ENCODE results near the gene AIF1L.
A peak's percentile ranks its signal among the peaks of the same experiment; 100 is the strongest.
"Not testable (repeated sequence)": the region's sequence is repeated elsewhere in the genome, so short reads cannot be mapped to it uniquely, and the experiment has no call there.

AIF1L gene

DNA sequence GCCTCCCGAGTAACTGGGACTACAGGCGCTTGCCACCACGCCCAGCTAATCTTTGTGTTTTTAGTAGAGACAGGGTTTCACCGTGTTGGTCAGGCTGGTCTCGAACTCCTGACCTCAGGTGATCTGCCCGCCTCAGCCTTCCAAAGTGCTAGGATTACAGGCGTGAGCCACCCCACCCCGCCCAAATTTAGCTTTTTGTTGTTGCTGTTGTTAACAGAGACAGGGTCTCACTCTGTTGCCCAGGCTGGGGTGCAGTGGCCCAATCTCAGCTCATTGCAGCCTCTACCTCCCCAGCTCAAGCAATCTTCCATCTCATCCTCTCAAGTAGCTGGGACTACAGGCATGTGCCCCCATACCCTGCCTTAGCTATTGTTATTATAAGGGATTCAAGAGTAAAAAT lies 3.5 kb downstream of the AIF1L start:
- DNase-seq = not testable (repeated sequence)

DNA sequence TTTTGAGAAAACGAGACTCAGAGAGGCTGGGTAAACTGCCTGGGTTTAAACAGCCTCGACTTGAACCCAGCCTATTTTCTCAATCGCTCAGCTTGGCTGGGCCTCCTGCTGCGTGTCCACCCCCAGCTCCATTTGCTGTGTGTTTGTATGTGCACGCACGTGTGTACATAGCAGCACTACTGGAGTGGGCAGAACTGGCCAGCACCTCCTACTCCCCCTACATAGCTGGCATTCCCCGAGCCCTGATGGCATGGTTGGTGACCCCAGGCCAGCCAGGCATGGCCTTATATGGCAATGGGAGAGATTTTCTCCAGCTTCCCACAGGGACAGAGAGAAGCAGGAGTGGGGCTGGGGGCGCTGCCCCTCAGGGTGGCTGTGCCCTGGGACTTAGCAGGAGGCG lies 4.1 kb downstream of the AIF1L start:
- no peak for DNase-seq

DNA sequence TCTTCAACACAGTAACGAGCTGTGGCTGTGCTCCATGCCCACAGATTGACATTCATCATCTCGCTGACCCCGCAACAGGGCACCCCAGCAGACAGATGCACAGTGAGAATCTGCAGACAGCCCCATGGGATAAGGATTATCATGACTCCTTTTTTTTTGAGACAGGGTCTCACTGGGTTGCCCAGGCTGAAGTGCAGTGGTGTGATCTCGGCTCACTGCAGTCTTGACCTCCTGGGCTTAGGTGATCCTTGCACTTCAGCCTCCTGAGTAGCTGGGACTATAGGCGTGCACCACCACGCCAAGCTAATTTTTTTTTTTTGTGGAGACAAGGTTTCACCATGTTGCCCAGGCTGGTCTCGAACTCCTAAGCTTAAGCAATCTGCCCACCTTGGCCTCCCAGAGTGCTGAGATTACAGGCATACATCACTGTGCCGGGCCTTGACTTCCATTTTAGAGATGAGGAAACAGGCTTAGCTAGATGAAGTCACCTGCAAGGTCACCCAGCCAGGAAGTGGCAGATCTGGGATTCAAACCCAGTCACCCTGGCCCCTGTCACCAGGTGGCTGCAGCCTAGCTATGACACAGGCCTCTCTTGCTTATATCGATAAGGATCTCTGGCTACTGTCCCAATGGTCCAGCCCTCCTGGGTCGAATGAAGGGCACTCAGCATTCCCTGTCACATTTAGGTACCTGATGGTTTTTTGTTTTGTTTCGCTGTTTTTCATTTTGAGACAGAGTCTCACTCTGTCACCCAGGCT lies 5.1 kb downstream of the AIF1L start:
- no peak for DNase-seq

DNA sequence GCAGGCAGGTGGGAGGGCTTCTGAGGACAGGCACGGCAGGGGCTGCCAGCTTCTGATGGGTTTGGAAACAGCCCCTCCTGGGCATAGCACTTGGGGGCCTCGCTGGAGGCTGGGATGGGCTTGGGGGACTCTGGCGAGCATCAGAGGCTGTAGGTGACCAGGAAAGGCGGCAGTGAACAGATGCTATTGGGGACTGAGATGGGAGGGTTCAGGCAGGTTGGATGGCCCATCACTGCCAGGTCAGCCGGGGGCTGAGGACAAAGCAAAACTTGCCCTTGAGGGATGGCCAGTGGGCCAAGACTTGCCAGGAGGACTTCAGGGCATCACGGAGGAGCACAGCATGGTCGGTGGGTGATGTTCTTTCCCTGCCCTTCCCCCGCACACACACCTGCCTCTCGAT lies 6.7 kb downstream of the AIF1L start:
- DNase-seq = no peak

DNA sequence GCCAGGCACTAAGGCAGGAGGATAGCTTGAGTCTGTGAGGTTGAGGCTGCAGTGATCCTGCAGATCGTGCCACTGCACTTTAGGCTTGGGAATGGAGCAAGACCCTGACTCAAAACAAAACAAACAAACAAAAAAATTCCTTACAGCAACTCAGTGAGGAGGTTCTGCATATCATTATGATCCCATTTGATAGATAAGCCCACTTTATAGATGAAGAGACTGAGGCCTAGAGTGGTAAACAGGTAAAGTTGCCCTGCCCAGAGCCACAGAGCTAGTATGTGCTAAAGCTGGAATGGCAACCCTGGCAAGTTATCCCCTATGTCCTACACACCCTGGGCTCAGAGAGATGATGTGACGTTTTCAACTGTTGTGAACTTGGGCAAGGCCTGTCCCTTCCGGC lies 7.2 kb downstream of the AIF1L start:
- no peak for DNase-seq

DNA sequence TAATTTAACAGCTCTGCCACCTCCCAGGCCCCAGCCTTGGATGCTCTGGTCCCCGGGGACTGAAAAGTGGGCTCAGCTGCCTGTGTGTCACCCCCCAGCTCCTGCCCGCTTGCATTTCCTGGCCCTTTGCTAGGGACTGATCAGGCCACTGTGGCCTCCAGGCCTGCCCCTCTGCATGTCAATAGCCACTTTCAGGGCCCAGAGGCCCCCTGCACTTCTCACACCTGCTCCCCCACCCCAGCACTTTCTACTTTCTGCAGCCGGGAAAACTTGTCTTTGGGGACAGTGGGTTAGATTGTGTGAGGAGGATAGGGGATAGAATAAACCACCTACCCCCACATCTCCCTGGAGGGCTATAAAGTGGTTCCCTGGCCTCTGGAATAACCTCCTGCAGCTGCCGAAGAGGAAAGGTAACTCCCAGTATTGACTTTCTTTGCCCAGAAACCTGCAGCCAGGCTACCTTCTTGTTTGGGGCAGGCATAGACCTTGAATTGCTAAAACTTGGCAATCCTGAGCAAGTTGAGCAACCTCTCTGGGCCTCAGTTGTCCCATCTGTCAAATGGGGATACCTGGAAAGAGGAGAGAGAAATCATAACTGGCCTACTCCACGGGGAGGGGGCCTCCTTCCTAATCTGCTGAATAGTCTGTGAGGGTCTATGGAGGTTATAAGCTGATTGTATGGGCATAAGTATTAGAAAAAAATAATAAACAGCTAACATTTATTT lies 7.8 kb downstream of the AIF1L start:
- DNase-seq = no peak

DNA sequence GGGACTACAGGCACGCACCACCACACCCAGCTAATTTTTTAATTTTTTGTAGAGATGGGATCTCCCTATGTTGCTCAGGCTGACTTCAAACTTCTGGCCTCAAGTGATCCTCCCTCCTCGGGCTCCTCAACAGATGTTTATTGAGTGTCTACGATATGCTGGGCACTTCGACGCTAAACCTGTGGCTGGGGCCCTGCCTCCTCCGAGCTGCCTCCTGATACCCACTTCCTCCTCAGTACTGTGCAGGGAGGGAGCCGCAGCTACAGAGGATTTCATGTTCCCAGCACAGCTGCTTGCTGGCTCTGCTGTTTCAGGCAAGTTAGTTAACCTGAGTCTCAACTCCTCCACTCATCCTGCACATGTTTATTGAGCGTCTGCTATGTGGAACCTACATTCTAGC lies 9.6 kb downstream of the AIF1L start:
- DNase-seq = no peak

DNA sequence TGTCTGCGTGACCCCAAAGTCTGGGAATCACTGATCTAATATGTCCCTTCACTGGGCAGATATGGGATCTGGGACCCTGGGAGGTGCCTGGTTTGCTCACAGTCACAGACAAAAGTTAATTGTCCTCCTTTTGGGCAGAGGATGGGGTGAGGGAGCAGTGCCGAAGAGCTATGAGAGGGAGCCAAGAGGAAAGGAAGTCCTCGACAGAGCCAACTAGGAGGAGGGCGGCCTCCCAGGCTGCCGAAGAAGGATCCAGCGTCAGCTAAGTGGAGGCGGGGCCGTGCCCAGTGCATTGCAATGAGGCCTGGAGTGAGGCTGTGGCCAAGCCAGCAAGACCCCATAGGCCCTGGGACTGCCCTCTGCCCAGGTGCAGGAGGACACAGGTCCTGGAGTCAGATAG lies 11.4 kb downstream of the AIF1L start:
- DNase-seq = no peak

DNA sequence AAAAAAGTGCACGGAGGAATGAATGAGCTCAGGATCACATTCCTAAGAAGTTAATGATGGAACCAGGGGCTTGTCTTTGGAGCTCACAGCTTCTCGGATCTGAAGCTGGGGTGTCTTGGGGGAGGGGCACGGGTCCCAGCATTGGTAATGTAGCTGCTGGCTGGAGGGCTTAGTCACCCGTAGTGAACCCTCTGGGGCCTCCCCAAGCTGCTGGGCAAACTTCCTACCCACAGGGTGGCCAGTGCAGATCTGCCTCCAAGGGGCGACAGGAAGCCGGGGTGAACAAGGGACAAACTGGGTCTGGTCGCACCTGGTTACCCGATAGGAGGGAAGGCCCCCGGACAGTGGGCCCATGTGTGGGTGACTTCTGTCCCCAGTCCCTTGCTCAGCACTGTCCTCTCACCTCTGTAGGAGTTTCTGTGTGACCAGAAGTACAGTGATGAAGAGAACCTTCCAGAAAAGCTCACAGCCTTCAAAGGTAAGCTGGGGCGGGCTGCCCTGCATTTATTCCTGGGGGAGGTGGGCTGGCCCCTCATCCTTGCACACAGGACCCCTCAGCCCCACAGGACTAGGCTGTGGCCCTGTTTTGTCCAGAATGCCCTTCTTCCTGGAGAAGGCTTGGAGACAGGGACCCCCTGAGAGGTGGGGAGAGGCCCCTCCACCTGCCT lies 15.0 kb downstream of the AIF1L start:
- DNase-seq = no peak

DNA sequence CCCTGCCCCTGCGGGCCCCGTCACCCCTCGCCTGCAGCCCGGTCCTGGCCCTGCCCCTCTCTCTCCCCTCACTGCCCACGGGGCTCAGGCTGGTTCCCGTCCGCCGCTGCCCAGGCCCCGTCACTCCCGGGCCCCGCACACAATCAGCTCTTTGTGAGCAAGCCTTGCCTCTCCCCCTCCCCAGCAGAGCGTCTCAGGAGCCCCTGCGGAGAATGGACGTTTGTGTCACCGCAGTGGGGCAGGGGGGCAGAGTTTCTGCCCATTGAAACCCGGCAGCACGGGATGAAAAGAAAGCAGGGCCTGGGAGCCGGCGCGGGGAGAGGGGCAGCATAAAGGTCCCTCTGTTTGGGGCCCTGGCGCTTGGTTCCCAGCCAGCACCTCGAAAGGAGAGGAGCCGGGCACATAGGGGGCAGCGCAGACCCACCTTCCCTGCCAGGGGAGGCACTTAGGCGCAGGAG lies 15.6 kb downstream of the AIF1L start:
- no peak for DNase-seq

DNA sequence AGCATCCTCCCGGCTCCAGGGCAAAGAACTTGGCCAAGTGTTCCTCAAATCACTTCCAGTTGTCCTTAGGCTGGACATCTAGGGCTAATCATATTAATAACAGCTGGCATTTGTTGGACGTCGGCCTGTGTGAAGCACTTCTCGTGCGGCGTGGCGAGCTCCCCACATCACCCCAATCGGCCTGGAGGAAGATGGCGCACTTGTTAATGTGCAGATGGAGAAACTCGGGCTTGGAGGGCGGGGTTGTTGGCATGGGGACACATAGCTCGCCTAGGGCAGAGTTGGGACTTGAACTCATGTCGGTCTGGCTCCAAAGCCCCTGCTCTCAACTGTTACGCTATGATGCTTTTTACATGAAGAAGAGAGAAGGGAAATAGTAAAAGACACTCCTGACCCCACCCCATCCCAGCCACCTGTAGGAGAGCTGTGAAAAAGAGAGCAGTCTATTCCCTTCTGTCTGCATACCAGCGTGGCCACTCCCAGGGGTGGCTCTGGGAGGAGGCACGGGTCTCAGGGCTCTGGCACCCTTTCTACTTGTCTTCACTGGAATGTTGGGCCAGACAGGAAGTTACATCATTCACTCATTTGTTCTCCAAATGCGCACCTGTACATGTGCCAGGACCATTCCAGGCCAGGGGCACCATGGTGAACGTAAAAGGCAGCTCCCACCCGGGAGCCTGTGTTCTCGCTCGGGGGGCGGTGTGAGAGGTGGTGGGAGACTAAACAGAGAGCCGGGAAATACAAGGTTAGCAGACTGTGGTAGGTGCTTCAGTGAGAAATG lies 16.2 kb downstream of the AIF1L start:
- no peak for DNase-seq

DNA sequence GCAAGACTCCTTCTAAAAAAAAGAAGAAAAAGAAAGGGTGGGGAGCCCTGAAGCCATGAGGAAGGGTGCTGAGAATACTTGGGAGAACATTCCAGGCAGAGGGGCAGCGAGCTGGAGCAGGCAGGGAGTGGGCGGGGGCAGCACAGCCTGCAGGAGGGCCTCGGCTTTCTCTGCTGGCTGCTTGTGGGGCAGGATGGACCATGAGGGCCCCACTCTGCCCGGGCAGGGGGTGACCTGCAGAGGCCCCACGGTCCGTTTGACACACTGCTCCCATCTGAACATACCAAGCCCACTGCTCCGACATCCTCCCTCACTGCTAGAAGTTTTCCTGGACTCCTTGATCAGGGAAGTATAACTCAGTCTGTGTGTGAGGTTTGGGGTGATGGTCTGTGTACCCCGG lies 17.3 kb downstream of the AIF1L start:
- DNase-seq = no peak

DNA sequence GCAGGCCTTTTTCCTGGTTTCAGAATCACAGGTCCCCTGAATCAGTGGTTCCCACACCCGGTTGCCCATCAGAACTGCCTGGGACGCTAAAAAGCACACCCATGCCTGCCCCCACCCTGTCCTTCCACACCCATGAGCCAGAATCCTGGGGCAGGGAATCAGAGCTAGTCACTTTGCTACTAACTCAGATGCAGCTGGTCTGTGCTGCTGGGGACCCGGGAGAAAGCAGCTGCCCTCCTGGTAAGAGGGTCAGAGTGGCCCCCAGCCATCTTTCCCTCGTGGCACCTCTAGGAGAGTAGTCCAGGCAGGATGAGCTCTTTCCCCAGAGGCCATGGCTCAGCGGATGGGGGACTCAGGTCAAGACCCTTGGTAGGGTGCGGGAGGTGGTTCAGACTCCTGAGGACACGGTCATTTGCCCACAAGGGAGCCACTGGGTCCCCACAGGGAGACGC lies 17.8 kb downstream of the AIF1L start:
- DNase-seq = no peak

DNA sequence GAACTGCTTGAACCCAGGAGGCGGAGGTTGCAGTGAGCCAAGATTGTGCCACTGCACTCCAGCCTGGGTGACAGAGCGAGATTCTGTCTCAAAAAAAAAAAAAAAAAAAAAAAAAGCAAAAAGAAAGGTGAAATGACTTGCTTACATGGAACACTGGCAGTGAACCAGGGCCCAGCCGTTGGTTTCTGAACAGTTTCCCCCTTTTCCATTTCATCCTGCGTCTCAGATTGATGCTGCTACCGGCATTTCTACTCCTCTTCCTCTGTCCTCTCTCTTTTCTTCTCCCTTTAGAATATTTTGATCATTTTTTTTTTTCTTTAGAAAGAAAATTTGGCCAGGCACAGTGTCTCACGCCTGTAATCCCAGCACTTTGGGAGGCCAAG lies 19.0 kb downstream of the AIF1L start:
- DNase-seq = not testable (repeated sequence)

DNA sequence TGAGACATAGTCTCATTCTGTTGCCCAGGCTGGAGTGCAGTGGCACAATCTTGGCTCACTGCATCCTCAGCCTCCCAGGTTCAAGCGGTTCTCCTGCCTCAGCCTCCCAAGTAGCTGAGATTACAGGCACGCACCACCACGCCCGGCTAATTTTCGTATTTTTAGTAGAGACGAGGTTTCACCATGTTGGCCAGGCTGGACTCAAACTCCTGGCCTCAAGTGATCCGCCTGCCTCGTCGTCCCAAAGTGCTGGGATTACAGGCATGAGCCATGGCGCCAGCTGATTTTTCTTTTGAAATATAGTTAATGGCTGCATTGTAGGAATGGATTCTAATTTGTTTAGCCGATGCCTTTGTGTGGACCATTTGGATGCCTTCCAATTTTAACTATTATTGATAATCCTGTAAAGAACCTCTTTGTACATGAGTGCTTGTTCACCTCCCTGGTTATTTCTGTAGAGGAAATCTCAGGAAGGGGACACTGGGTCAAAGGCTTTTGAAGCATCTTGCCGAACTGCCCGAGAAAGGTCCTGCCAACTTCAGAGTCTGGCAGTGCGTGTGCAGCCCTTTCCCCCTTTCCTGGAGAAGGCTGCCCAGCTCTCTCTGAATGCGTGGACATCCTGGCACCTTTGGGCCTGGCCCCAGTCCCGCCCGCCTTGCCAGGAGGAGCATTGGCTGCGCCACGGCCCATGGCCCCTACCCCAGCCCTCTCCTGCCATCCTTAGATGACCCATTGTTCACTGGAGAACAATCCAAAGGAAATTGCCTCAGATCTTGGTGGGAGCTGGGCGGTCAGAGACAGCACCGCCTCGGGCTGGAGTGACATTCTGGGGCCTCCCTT lies 20.2 kb downstream of the AIF1L start:
- no peak for DNase-seq

DNA sequence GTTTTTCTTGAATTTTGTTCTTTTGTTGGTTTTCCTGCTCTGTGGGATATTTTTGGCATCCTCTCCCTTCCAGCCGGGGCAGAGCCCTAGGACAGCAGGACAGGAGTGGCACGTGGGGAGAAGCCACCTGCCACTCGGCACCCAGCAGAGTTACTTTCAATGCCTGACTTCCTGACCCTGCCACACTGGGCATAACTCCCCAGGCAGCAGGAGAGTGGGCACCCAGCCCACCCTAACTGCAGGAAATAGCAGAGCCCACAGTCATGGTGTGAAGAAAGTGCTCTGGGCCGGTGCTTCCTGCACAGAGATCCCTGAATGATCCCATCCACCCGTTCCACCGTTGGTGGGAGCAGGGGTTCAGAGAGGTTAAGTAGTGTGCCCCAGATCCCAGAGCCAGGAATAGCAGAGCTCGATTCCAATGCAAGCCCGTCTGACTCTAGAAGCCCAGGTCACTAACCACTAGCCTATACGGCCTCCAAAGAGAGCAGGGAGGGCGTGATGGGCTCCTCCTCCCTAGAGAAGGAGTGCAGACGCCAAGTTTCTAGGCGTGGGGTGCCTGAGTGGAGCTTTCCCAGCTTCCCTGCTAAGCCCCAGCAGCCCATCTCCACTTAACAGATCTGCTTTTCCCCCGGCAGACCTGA lies 20.9 kb downstream of the AIF1L start:
- DNase-seq = no peak

DNA sequence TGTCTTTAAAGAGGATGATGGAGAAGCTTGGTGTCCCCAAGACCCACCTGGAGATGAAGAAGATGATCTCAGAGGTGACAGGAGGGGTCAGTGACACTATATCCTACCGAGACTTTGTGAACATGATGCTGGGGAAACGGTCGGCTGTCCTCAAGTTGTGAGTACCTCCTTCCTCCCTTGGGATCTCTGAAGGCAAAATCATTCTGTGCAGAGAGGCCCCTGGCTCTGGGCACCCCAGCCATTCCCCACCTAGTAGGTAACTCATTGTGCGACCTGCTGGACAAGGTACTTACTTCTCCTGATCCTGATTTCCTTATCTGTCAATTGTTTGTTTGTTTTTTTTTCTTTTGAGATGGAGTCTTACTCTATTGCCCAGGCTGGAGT lies 21.4 kb downstream of the AIF1L start:
- DNase-seq = no peak

DNA sequence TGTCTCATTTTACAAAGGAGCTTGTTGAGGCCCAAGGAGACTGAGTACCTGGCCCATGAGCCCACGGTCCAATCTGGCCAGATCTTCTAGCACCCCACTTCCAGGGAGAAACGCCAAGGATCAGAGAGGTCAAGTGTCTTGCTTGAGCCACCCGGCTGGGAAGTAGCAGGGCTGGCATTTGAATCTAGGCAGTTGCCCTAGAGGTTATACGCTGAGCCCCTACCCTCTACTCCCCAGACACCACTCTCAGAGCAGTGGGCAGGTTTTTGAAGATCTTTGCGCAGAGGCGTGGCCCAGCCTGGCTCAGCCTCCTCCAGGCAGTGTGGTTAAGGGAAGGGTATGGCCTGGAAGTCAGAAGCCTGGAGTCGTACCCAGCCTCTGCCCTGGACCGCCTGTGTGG lies 23.3 kb downstream of the AIF1L start:
- no peak for DNase-seq

DNA sequence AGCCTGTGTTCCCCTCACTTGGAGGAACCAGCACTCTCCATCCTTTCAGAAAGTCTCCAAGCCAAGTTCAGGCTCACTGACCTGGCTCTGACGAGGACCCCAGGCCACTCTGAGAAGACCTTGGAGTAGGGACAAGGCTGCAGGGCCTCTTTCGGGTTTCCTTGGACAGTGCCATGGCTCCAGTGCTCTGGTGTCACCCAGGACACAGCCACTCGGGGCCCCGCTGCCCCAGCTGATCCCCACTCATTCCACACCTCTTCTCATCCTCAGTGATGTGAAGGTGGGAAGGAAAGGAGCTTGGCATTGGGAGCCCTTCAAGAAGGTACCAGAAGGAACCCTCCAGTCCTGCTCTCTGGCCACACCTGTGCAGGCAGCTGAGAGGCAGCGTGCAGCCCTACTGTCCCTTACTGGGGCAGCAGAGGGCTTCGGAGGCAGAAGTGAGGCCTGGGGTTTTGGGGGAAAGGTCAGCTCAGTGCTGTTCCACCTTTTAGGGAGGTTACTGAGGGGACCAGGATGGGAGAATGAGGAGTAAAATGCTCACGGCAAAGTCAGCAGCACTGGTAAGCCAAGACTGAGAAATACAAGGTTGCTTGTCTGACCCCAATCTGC lies 24.4 kb downstream of the AIF1L start:
- DNase-seq = no peak

DNA sequence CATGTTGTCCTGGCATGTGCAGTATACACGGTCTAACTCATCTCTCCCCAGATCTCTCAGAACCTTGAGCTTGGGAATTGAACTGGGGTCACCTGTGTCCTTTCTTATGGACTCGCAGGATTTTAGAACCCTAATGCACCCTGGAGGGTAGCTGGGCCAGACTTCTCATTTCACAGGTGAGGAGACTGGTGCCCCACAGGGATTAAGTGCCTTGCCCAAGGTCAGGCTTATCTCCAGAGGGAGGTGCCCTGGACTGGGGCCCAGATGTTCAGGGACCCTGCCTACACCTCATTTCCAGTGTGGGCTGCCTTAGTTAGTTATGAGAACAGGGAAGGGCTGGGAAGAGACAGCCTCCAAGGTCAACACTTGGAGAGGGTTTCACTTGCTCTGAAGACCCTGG lies 25.0 kb downstream of the AIF1L start:
- DNase-seq = no peak

DNA sequence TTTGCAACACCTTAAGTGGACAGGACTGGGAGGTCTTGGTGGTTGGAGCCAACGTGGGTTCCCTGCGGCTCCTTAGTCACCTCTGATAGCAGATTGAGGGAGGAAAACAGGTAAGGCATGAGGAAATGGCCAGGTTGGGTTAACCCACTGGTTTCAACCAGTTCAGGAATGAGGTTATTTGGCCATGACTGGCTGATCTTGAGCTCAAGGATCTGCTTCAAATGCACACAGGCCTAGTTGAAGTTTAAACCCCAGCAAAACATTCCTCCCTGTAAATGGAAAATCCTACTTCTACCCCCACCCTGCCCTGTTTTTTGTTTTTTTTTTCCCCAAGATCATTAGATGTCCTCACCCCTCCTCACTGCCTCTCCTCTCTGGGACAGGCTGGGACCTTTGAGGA lies 25.8 kb downstream of the AIF1L start:
- no peak for DNase-seq

DNA sequence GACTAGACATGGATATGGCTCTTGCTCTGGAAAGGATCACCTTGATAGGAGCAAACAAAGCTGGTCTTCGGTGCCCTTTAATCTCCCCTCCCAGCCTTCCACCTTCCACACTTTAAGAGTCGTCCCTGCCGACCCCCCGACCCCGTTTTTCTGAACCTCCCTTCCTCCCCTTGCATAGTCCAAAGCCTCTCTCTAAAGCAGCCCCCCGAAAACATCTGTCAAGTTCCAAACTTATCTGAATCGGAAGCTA lies 28.6 kb downstream of the AIF1L start:
- peak in 1 of 2 experiments; percentile 2 for DNase-seq

Data from activated CD4-positive, alpha-beta T cell treated with anti-CD3 and anti-CD28 coated beads, Interleukin-2, amount 50 U/mL, for 4 hours (primary cell).